ENCODE data around the gene ARHGEF7. TPM values are rescaled to one million over a fixed set of nuclear protein-coding genes. Genes with fewer than 3 reads are reported as not detected.
A peak's percentile ranks its signal among the peaks of the same experiment; 100 is the strongest.
"Not testable (repeated sequence)": the region's sequence is repeated elsewhere in the genome, so short reads cannot be mapped to it uniquely, and the experiment has no call there.

The ARHGEF7 gene
- total RNA-seq, 1 donor from 2014 or later = 52.8 TPM

GRCh38 chr13:111189516-111189915 is 74.4 kb downstream of the ARHGEF7 start:
- not testable (repeated sequence) for DNase-seq (ENCODE audit: low read depth)

GRCh38 chr13:111193223-111193622 is 78.1 kb downstream of the ARHGEF7 start:
- DNase-seq (ENCODE audit: low read depth) = not testable (repeated sequence)

GRCh38 chr13:111194651-111195050 is 79.5 kb downstream of the ARHGEF7 start:
- peak; percentile 91 for DNase-seq (ENCODE audit: low read depth)

GRCh38 chr13:111198732-111199378 is 83.7 kb downstream of the ARHGEF7 start:
- not testable (repeated sequence) for DNase-seq (ENCODE audit: low read depth)

GRCh38 chr13:111201304-111201940 is 86.3 kb downstream of the ARHGEF7 start:
- DNase-seq (ENCODE audit: low read depth) = no peak

GRCh38 chr13:111202156-111202621 is 87.1 kb downstream of the ARHGEF7 start:
- DNase-seq (ENCODE audit: low read depth) = no peak

- DNase-seq (ENCODE audit: low read depth) = peak; percentile 77
Measured at GRCh38 chr13:111202745-111203144, 87.6 kb downstream of the ARHGEF7 start.

GRCh38 chr13:111203736-111204389 is 88.8 kb downstream of the ARHGEF7 start:
- DNase-seq (ENCODE audit: low read depth) = no peak

GRCh38 chr13:111204438-111205177 is 89.5 kb downstream of the ARHGEF7 start:
- peak; percentile 35 for DNase-seq (ENCODE audit: low read depth)

- no peak for DNase-seq (ENCODE audit: low read depth)
Measured at GRCh38 chr13:111206148-111206547, 91.0 kb downstream of the ARHGEF7 start.

GRCh38 chr13:111209613-111210012 is 94.5 kb downstream of the ARHGEF7 start:
- DNase-seq (ENCODE audit: low read depth) = no peak

- DNase-seq (ENCODE audit: low read depth) = no peak
Measured at GRCh38 chr13:111210091-111210490, 95.0 kb downstream of the ARHGEF7 start.

- DNase-seq (ENCODE audit: low read depth) = peak; percentile 89
Measured at GRCh38 chr13:111210544-111211469, 95.7 kb downstream of the ARHGEF7 start.

- DNase-seq (ENCODE audit: low read depth) = no peak
Measured at GRCh38 chr13:111211789-111212516, 96.8 kb downstream of the ARHGEF7 start.

GRCh38 chr13:111212517-111212873 is 97.4 kb downstream of the ARHGEF7 start:
- no peak for DNase-seq (ENCODE audit: low read depth)

- DNase-seq (ENCODE audit: low read depth) = no peak
Measured at GRCh38 chr13:111213964-111214726, 99.0 kb downstream of the ARHGEF7 start.

GRCh38 chr13:111215081-111216047 is 100.3 kb downstream of the ARHGEF7 start:
- DNase-seq (ENCODE audit: low read depth) = peak; percentile 49
